SK-N-SH treated with all-trans-retinoic acid at 6 μM for 48 hours (cell line): ENCODE measurements around the gene YEATS2.

Experiments used
- ARNTL ChIP-seq: fragments of 450-650 bp; formaldehyde crosslinking; IDR thresholded peaks from 2 replicates; pipeline ENCODE4 v1.5.0; 2020; ENCODE audit warnings: low read depth, mild to moderate bottlenecking, moderate library complexity, borderline replicate concordance
- CREB5 ChIP-seq: fragments of 250-450 bp; sonication (Bioruptor Pico); IDR thresholded peaks from 2 replicates; pipeline ENCODE4 v1.5.1; 2020; ENCODE audit warnings: low read depth, mild to moderate bottlenecking, moderate library complexity
- ISL1 ChIP-seq: fragments of 250-450 bp; sonication (Bioruptor Pico); IDR thresholded peaks from 2 replicates; pipeline ENCODE4 v2.1.2; 2022; ENCODE audit warnings: mild to moderate bottlenecking, moderate library complexity
- RARB ChIP-seq: fragments of 250-450 bp; sonication (Bioruptor Pico); IDR thresholded peaks from 2 replicates; pipeline ENCODE4 v1.8.0; 2021; ENCODE audit warnings: mild to moderate bottlenecking, moderate library complexity
- ZC3H10 ChIP-seq: fragments of 250-450 bp; sonication (Bioruptor Pico); IDR thresholded peaks from 2 replicates; pipeline ENCODE4 v1.5.1; 2021; ENCODE audit warnings: mild to moderate bottlenecking, moderate library complexity
- ZFP3 ChIP-seq: fragments of 250-450 bp; sonication (Bioruptor Pico); IDR thresholded peaks from 2 replicates; pipeline ENCODE4 v1.5.0; 2020; ENCODE audit warnings: mild to moderate bottlenecking, moderate library complexity
- ZNF70 ChIP-seq: fragments of 450-650 bp; formaldehyde crosslinking; IDR thresholded peaks from 2 replicates; pipeline ENCODE4 v1.5.0; 2020; ENCODE audit warnings: mild to moderate bottlenecking, moderate library complexity

GRCh38 chr3:183845608-183846288 is 148.2 kb downstream of the YEATS2 start:
- no peak for TF ChIP-seq ARNTL
- no peak for TF ChIP-seq ZC3H10
- TF ChIP-seq ZNF70 (CRISPR knock-in tag) = no peak
- TF ChIP-seq CREB5 (CRISPR knock-in tag) = no peak
- no peak for TF ChIP-seq ISL1 (CRISPR knock-in tag)
- no peak for TF ChIP-seq ZFP3 (CRISPR knock-in tag)
- no peak for TF ChIP-seq RARB (CRISPR knock-in tag)
